Muscle layer of duodenum (tissue), 2 donors: ENCODE measurements around the gene FAM78B.

ENCODE experiments used
- H3K27ac ChIP-seq: one replicate; pipeline ENCODE4 v1.7.0; 2013; ENCODE audit warnings: mild to moderate bottlenecking, low read length
- H3K27me3 ChIP-seq: one replicate; pipeline ENCODE4 v1.7.0; 2013; ENCODE audit warnings: low read depth, mild to moderate bottlenecking, control low read depth, low read length
- H3K36me3 ChIP-seq, 2 donors: one replicate each; pipeline ENCODE4 v1.7.0; 2013; ENCODE audit warnings: low read length in 2 of 2, control low read depth in 1 of 2, mild to moderate bottlenecking in 1 of 2; ENCODE audit not compliant: insufficient read depth in 2 of 2, control insufficient read depth in 1 of 2
- H3K4me1 ChIP-seq, 2 donors: one replicate each; pipeline ENCODE4 v1.7.0; 2013; ENCODE audit warnings: low read length in 2 of 2, mild to moderate bottlenecking in 2 of 2, control low read depth in 1 of 2, moderate library complexity in 1 of 2; ENCODE audit not compliant: insufficient read depth in 2 of 2, control insufficient read depth in 1 of 2
- H3K4me3 ChIP-seq, 2 donors: one replicate each; pipeline ENCODE4 v1.7.0; 2013; ENCODE audit warnings: low read length in 2 of 2, low read depth in 1 of 2, mild to moderate bottlenecking in 1 of 2
- H3K9me3 ChIP-seq, 2 donors: one replicate each; pipeline ENCODE4 v1.7.0; 2013; ENCODE audit warnings: low read length in 2 of 2, control low read depth in 1 of 2, mild to moderate bottlenecking in 1 of 2; ENCODE audit not compliant: control insufficient read depth in 1 of 2
- donor health status: healthy.

FAM78B gene, protein sequence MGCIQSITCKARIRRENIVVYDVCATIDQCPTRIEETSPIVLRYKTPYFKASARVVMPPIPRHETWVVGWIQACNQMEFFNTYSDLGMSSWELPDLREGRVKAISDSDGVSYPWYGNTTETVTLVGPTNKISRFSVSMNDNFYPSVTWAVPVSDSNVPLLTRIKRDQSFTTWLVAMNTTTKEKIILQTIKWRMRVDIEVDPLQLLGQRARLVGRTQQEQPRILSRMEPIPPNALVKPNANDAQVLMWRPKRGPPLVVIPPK

DNA sequence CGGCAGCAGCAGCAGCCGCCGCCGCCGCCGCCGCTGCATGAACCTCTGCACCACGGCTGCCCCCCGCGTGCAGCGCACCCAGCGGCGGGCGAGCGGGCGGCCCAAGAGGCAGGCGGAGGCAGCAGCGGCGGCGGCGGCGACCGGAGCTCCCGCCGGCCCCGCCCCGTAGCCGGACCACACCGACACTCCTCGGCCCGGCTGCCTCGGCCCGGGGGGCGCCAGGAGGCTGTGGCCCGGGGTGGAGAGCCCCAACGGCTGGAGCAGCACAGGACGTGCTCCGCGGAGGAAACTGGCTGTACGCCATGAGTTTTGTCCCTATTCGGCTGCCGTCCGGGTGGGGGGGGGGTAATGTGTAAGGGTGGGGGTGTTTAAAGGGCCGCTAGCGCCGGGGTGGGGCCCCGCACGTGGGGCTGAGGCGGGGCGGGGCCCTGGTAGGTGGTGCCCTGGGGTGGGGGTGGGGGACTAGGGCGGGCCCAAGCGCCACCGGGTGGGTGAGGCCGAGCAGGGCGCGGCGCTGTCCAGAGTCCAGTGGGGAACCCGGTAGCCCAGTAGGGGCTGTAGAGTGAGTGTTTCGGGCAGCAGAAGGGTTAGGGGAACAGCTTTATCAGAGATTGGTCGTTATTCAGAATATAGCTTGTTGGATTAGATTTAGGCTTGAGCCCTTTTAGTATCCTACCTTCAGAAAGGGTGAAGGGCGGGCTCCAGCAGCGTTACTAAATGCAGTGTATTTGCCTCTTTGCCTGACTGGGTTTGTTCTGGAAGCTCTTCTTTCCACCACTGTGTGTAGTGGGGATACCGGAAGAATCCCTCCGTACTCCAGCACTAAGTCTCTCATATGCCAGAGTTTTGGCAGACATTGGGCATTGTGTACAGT lies at the start of gene FAM78B:
TSS of gene FAM78B (minus strand) at position 304 of the 874 bp plus-strand sequence. CDS start 753 bp downstream, outside the sequence.
- no peaks in the 10 kb centered on the region for H3K36me3 ChIP-seq
- no peaks in the 10 kb centered on the region for H3K27me3 ChIP-seq
- no peaks in the 10 kb centered on the region for H3K9me3 ChIP-seq
- peak within 1 kb of the TSS; percentile 69 to 80 for H3K4me3 ChIP-seq
- peak within 1 kb of the TSS; percentile 84 for H3K27ac ChIP-seq
- peaks cover 11 to 25% of the 10 kb centered on the region in 2 donors for H3K4me1 ChIP-seq

GRCh38 chr1:166202546-166202945 lies 35.7 kb upstream of the FAM78B start:
- H3K4me1 ChIP-seq: no peaks in the 10 kb centered on the region
- no peak overlapping the region for H3K27ac ChIP-seq
- H3K36me3 ChIP-seq: no peaks in the 10 kb centered on the region
- no peaks in the 10 kb centered on the region for H3K9me3 ChIP-seq
- no peak overlapping the region for H3K4me3 ChIP-seq
- no peaks in the 10 kb centered on the region for H3K27me3 ChIP-seq

DNA sequence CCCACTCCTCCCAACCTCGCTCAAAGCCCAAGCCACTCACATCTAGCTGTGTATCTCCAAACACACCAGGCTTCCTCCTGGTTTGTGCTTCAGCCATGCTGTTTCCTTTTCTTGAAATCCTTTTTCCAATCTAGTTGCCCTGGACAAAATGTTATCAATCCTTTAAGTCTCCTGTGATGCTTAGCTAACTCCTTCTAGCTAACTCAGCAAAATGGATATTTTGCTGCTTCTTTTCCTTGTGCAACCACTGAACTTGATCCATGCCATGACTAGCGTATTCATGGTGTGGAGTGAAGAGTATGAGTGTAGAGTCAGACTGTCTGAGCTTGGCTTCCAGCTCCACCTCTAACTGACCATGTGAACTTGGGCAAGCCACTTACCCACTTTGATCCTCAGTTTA lies 33.9 kb upstream of the FAM78B start:
- no peaks in the 10 kb centered on the region for H3K27me3 ChIP-seq
- no peak overlapping the region for H3K27ac ChIP-seq
- H3K36me3 ChIP-seq: no peaks in the 10 kb centered on the region
- no peaks in the 10 kb centered on the region for H3K9me3 ChIP-seq
- H3K4me1 ChIP-seq: no peaks in the 10 kb centered on the region
- no peak overlapping the region for H3K4me3 ChIP-seq

DNA sequence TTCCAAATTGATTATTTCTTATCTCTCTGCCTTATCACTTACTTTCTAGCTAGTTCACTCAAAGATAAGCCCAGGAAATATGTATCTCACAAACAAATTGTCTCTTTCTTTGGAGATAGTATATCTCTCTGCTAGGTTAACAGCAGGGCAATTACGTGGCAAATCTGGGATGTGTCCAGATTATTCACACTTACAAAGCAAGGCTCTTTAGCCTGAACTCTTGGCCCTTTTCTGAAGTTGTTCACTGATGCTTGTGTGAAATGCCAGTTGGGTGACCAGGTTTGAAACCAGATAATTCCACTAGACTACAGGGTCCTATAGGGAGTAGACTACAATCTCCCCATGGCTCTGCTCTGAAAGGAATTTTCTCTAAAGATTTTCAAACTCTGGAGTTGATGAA lies 30.8 kb upstream of the FAM78B start:
- H3K9me3 ChIP-seq: no peaks in the 10 kb centered on the region
- H3K4me1 ChIP-seq: no peaks in the 10 kb centered on the region
- H3K36me3 ChIP-seq: no peaks in the 10 kb centered on the region
- no peak overlapping the region for H3K27ac ChIP-seq
- no peaks in the 10 kb centered on the region for H3K27me3 ChIP-seq
- H3K4me3 ChIP-seq: no peak overlapping the region

DNA sequence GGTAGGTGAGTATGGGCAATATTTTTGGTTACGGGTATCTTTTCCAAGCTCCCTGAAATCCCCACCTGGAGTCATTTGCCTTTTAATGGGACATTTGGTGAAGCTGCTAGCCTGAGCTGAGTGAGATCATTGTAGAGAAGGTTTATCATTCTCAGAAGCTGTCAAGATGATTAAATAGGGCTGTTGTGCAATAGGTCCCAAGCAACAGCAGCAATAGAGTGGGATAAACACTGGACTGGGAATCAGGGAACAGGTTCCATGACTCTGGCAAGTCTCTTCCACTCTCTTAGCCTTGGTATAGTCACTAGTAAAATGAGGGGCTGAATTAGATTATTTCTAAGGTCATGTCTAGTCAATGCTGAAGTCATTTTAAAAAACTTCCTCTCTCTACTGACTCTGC lies 30.3 kb upstream of the FAM78B start:
- H3K9me3 ChIP-seq: no peaks in the 10 kb centered on the region
- no peak overlapping the region for H3K27ac ChIP-seq
- no peaks in the 10 kb centered on the region for H3K4me1 ChIP-seq
- no peaks in the 10 kb centered on the region for H3K36me3 ChIP-seq
- no peak overlapping the region for H3K4me3 ChIP-seq
- no peaks in the 10 kb centered on the region for H3K27me3 ChIP-seq

DNA sequence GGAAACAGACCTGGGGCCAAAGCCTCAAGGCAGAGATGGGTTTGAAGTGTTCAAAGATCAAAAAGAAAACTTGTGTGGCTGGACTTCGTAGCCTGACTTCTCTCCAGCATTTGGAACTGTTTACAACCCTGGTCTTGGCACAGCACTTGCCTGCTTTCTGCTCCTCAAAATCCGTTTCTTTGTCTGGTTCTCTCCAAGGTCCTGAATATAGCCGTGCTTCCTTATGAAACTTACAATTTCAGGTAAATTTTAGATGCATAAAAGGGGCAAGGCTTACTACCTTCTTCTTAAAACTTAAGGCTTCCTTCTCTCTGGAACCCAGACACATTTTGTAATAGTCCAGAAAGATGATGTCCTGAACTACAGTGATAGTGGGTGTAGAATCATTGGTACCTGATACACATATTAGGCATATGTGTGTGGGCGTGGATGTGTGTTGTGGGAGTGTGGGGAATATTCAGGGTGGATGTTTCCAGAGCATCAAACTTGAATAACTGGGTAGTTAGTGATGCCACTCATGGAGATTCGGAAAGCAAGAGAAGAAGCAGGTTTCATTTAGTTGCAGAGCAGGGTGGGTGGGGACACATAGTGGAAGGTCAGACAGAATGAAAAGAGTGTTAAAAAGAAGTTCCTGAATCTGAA lies 26.4 kb upstream of the FAM78B start:
- Histone ChIP-seq H3K27me3 (no peaks in the 10 kb centered on the region), H3K36me3 (no peaks in the 10 kb centered on the region), H3K4me1 (no peaks in the 10 kb centered on the region), H3K27ac (no peak overlapping the region), H3K4me3 (no peak overlapping the region), H3K9me3 (no peaks in the 10 kb centered on the region)

DNA sequence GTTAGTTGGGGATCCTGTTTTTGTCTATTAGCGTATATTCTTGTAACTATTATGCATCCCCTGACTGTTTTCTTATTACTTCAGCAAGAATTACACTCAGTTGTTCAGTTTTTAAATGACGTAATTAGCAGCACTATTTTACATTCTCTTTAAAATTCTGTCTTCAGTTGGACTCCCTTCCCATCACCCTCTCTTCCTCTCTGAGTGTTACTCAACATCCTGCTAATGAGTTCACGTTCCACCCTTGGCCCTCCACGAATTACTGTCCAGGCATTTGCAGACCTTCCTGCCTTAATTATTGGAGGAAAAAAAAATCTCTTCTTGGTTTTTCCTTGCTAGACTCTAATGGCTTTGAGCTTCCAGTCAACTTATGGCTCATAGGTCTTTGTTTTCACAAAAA lies 23.6 kb upstream of the FAM78B start:
- Histone ChIP-seq H3K27ac (no peak overlapping the region), H3K27me3 (no peaks in the 10 kb centered on the region), H3K4me1 (no peaks in the 10 kb centered on the region), H3K9me3 (no peaks in the 10 kb centered on the region), H3K36me3 (no peaks in the 10 kb centered on the region), H3K4me3 (no peak overlapping the region)

- Histone ChIP-seq H3K4me1 (no peaks in the 10 kb centered on the region), H3K36me3 (no peaks in the 10 kb centered on the region), H3K4me3 (no peak overlapping the region), H3K9me3 (no peaks in the 10 kb centered on the region), H3K27ac (no peak overlapping the region), H3K27me3 (no peaks in the 10 kb centered on the region)
Measured at GRCh38 chr1:166189126-166189525, 22.3 kb upstream of the FAM78B start.

DNA sequence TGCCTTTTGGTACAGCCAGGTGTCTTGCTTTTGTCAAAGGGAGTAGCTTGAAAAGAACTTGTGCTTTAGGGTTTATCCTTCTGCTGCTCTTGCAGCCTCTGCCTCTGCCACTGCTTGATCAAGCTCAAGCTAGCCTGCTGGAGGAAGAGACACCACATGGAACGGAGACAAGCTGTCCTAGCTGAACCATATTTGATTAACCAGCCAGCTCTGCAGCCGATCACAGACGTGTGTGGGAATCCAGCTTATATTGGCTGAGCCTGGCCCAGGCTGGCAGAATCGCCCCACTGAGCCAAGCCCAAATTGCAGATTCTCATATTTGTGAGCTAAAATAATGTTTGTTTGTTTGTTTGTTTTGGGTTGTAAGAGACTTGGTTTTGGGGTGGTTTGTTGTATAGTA lies 18.7 kb upstream of the FAM78B start:
- Histone ChIP-seq H3K4me1 (no peaks in the 10 kb centered on the region), H3K27ac (no peak overlapping the region), H3K27me3 (no peaks in the 10 kb centered on the region), H3K36me3 (no peaks in the 10 kb centered on the region), H3K9me3 (no peaks in the 10 kb centered on the region), H3K4me3 (no peak overlapping the region)

DNA sequence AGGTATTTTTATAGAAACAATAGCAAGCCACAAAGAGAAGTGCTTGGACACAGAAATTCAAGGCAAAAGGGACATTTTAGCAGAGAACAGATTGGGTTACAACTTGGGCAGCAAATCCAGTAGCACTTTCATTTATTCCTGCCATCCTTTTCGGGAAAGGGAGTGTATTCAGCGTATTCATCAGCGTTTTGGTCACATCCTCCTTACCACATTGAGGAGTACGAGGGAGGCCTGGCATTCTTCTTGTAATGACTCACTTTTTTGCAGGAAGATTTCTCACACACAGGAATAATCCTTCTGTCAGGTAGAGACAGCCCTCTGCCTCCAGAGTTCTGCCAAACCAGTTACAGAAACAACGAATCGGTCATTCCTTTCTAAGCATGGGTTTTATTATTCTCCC lies 18.1 kb upstream of the FAM78B start:
- Histone ChIP-seq H3K4me3 (no peak overlapping the region), H3K36me3 (no peaks in the 10 kb centered on the region), H3K4me1 (no peaks in the 10 kb centered on the region), H3K27ac (no peak overlapping the region), H3K9me3 (no peaks in the 10 kb centered on the region), H3K27me3 (no peaks in the 10 kb centered on the region)

DNA sequence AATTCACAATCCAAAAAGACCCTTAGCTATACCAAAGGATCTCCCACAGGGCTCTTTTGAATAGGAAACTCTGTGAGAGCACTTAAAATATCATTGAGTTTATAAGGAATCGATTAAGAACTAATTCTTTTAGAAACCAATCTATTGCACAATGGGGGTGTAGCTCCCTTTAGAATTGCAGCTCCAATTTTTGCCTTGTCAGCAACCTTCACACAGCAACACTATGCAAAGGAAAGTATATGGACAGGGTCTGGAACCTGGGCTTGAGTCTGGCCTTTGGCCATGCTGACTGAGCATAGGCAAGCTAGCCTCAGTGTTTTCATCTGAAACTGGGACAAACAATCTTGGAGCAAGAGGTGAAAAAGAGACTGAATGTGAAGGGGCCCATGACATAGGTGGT lies 17.2 kb upstream of the FAM78B start:
- Histone ChIP-seq H3K36me3 (no peaks in the 10 kb centered on the region), H3K27me3 (no peaks in the 10 kb centered on the region), H3K4me3 (no peak overlapping the region), H3K27ac (no peak overlapping the region), H3K4me1 (no peaks in the 10 kb centered on the region), H3K9me3 (no peaks in the 10 kb centered on the region)
